Tibial nerve (tissue), 4 donors: ENCODE data around the gene BCAS1.

Experiments used
- CTCF ChIP-seq, 5 experiments: fragments of 200-600 bp in 3 of 5; fragments of 450-650 bp in 2 of 5; sonication (generic) in 3 of 5; IDR thresholded peaks; one replicate each; pipeline ENCODE4 v1.5.1; 2016 to 2019; ENCODE audit warnings: antibody characterized with exemption in 5 of 5, mild to moderate bottlenecking in 3 of 5, moderate library complexity in 2 of 5
- EP300 ChIP-seq, 2 donors: sonication (generic); formaldehyde crosslinking; IDR thresholded peaks; one replicate each; pipeline ENCODE4 v1.6.1; 2017; ENCODE audit warnings: antibody characterized with exemption in 2 of 2, mild to moderate bottlenecking in 1 of 2
- POLR2A ChIP-seq, 2 donors: fragments of 450-650 bp; IDR thresholded peaks; one replicate each; pipeline ENCODE4 v1.6.1; 2017; ENCODE audit warnings: antibody characterized with exemption in 2 of 2, mild to moderate bottlenecking in 2 of 2, moderate library complexity in 2 of 2

- TF ChIP-seq CTCF (IDR thresholded peaks at IDR 0.05), result no peak
- no peak for TF ChIP-seq POLR2A (IDR thresholded peaks at IDR 0.05)
- no peak for TF ChIP-seq EP300 (IDR thresholded peaks at IDR 0.05)
Observed at GRCh38 chr20:53925651-53926401, 144.6 kb downstream of the BCAS1 start.
